ENCODE results near the gene TCEANC2.

- TF ChIP-seq CTCF (IDR thresholded peaks at IDR 0.05) (no peak), POLR2A (IDR thresholded peaks at IDR 0.05) (no peak)
These were observed 91.0 kb downstream of the TCEANC2 start for GRCh38 chr1:54144366-54144765.

Data from uterus (tissue), 2 donors.